ENCODE results near the gene PRELID1.

PRELID1 gene

DNA sequence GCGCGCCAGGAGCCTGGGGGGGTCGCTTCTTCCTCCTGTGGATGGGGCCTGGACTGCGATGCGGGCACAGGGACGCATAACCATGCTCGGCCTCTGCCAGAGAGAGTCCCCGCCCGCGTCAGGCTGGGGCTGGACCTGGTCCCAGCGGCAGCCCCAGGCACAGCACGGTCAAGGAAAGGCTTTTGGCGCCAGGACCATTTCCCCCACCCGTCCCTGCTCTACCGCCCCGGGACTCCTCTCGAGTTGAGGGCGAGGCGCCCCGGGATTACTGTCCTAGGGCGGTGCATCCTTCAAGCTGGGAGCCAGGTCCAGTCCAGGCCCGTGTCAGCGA lies 7.8 kb downstream of the PRELID1 start:
- H3K4me2 ChIP-seq (ENCODE audit: low read depth, low read length), result peak overlapping the region; percentile 98
- no peak for DNase-seq

DNA sequence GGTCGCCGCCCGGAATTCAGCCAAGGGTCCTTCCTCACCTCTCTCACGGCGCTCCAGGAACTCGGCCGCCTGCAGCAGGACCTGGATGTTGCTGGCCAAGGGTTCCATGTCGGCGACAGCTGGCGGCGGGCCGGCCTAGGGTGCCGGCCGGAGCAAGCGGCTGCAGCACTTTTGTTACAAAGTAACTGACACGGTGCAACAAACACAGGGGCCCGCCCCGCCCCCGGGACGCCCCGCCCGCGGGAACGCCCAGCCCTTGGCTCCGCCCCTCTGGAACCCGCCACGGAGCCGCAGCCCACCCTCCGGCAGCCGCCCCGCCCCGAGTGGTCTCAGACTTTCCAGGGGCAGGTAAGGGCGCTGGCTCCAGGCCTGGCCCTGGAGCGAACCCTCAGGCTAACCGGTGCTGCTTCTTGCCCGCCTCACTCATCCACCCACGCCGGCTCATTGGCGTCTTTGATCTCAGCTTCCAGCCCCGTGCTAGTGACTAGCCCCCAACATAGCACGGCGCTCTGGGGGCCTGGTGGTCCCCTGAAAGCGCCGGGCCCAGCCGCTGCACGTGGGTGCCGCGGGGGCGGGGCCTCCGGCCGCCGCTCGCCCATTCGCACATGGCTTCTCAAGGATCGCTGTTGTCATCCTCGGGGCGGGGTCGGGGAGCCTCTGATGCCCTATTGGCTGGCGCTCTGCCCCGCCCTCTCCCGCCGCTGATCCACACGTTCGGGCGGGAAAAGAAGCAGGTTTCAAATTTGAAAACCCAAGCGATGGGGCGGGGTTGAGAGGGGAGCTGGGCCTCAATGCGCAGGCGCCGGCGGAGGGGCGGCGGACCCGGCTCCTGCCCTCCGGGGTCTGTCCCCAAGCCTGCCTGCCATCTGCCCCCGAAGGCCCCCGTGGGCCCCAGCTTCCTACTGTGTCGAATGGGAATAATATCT lies 8.4 kb downstream of the PRELID1 start, which contains the start of gene MXD3:
TSS of gene MXD3 (minus strand) at position 176 of the 926 bp plus-strand sequence. CDS start at position 108, 68 bp downstream.
- peak within 1 kb of the TSS; percentile 98 for H3K4me2 ChIP-seq (ENCODE audit: low read depth, low read length)
- no peaks in the 10 kb centered on the region for H3K27me3 ChIP-seq (replicated peaks; ENCODE audit: insufficient read depth, low read length)
- peak within 1 kb of the TSS; percentile 93 for H3K27ac ChIP-seq (ENCODE audit: low read length)
- 0 out of 2 replicates have a peak within 1 kb of the TSS, but pooled peaks have one; percentile 44 for H2AFZ ChIP-seq (ENCODE audit: low read length)
- peak within 1 kb of the TSS; percentile 89 for H3K9ac ChIP-seq (ENCODE audit: low read length)
- no peaks in the 10 kb centered on the region for H3K36me3 ChIP-seq (replicated peaks; ENCODE audit: insufficient read depth, low read length)
- TF ChIP-seq EZH2 (optimal IDR thresholded peaks at IDR 0.05; ENCODE audit: low read depth, low read length) (no peak), EZH2phosphoT487 (IDR thresholded peaks at IDR 0.05; ENCODE audit: low read length) (no peak)
- TF ChIP-seq, protein P1, sequence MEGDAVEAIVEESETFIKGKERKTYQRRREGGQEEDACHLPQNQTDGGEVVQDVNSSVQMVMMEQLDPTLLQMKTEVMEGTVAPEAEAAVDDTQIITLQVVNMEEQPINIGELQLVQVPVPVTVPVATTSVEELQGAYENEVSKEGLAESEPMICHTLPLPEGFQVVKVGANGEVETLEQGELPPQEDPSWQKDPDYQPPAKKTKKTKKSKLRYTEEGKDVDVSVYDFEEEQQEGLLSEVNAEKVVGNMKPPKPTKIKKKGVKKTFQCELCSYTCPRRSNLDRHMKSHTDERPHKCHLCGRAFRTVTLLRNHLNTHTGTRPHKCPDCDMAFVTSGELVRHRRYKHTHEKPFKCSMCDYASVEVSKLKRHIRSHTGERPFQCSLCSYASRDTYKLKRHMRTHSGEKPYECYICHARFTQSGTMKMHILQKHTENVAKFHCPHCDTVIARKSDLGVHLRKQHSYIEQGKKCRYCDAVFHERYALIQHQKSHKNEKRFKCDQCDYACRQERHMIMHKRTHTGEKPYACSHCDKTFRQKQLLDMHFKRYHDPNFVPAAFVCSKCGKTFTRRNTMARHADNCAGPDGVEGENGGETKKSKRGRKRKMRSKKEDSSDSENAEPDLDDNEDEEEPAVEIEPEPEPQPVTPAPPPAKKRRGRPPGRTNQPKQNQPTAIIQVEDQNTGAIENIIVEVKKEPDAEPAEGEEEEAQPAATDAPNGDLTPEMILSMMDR (IDR thresholded peaks at IDR 0.05; ENCODE audit: low read length), result no peak
- peak; percentile 99 for DNase-seq
- peaks cover 46% of the 10 kb centered on the region for H3K79me2 ChIP-seq (ENCODE audit: low read length)
- no peaks in the 10 kb centered on the region for H3K9me3 ChIP-seq (replicated peaks; ENCODE audit: insufficient read depth, low read length)
- no peaks in the 10 kb centered on the region for H3K9me2 ChIP-seq (replicated peaks; ENCODE audit: insufficient read depth, low read length)
- H3K4me1 ChIP-seq (ENCODE audit: low read length), result peaks cover 18% of the 10 kb centered on the region
- H3K4me3 ChIP-seq (ENCODE audit: low read length), result peak within 1 kb of the TSS; percentile 99
- H3F3A ChIP-seq (ENCODE audit: insufficient read depth, low read length), result peaks cover 51% of the 10 kb centered on the region
- no peaks in the 10 kb centered on the region for H4K20me1 ChIP-seq (ENCODE audit: insufficient read depth, low read length)

More for the DNA sequence above, 7.8 kb downstream of the PRELID1 start:
- no peak for TF ChIP-seq EZH2 (optimal IDR thresholded peaks at IDR 0.05; ENCODE audit: low read depth, low read length)
- no peak for TF ChIP-seq EZH2phosphoT487 (IDR thresholded peaks at IDR 0.05; ENCODE audit: low read length)
- TF ChIP-seq, protein P1 (IDR thresholded peaks at IDR 0.05; ENCODE audit: low read length), result no peak
- Histone ChIP-seq H3K9ac (ENCODE audit: low read length) (peak overlapping the region; percentile 89), H2AFZ (ENCODE audit: low read length) (no peak overlapping the region), H3K27me3 (replicated peaks; ENCODE audit: insufficient read depth, low read length) (no peaks in the 10 kb centered on the region), H3K36me3 (replicated peaks; ENCODE audit: insufficient read depth, low read length) (no peaks in the 10 kb centered on the region), H3K9me2 (replicated peaks; ENCODE audit: insufficient read depth, low read length) (no peaks in the 10 kb centered on the region), H4K20me1 (ENCODE audit: insufficient read depth, low read length) (no peaks in the 10 kb centered on the region), H3K27ac (ENCODE audit: low read length) (peak overlapping the region; percentile 93; the same call in 1 of the 2 replicates), H3K4me1 (ENCODE audit: low read length) (peaks cover 18% of the 10 kb centered on the region), H3F3A (ENCODE audit: insufficient read depth, low read length) (peaks cover 56% of the 10 kb centered on the region), H3K4me3 (ENCODE audit: low read length) (peak overlapping the region; percentile 99), H3K9me3 (replicated peaks; ENCODE audit: insufficient read depth, low read length) (no peaks in the 10 kb centered on the region), H3K79me2 (ENCODE audit: low read length) (peaks cover 53% of the 10 kb centered on the region)

DNA sequence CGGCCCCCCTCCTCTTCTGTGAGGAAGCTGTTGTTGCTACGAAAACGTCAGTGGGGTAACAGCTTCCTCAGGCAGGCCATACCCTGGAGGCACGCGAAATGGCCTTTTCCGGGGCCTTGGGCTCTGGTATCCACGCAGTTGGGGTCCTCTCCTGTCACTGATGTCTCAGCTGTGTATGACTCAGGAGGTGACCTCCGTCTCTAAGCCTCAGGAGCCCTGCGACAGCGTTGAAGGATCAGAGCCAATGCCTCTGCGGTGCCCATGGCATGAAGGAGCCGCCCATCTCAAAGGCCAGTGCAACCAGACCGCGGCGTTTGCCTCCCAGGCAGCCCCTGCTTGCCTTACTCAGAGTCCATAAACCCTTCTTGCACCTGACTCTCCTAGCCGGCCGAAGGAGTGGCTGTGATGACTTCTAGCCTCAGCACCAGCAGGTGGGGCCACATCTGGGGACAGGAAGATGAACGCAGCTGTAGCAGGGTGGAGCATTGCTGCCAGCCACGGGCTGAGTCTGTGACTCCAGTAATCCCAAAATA lies 9.1 kb downstream of the PRELID1 start:
- H3K79me2 ChIP-seq (ENCODE audit: low read length), result peaks cover 39% of the 10 kb centered on the region
- H3K9me3 ChIP-seq (replicated peaks; ENCODE audit: insufficient read depth, low read length), result no peaks in the 10 kb centered on the region
- no peaks in the 10 kb centered on the region for H3K9me2 ChIP-seq (replicated peaks; ENCODE audit: insufficient read depth, low read length)
- H3K9ac ChIP-seq (ENCODE audit: low read length), result peak overlapping the region; percentile 89
- peak overlapping the region; percentile 93 for H3K27ac ChIP-seq (ENCODE audit: low read length)
- H3K4me2 ChIP-seq (ENCODE audit: low read depth, low read length), result peak overlapping the region; percentile 98
- H4K20me1 ChIP-seq (ENCODE audit: insufficient read depth, low read length), result no peaks in the 10 kb centered on the region
- H3K4me3 ChIP-seq (ENCODE audit: low read length), result peak overlapping the region; percentile 99
- peaks cover 18% of the 10 kb centered on the region for H3K4me1 ChIP-seq (ENCODE audit: low read length)
- no peaks in the 10 kb centered on the region for H3K36me3 ChIP-seq (replicated peaks; ENCODE audit: insufficient read depth, low read length)
- H3K27me3 ChIP-seq (replicated peaks; ENCODE audit: insufficient read depth, low read length), result no peaks in the 10 kb centered on the region
- peaks cover 46% of the 10 kb centered on the region for H3F3A ChIP-seq (ENCODE audit: insufficient read depth, low read length)
- peak; percentile 86 for DNase-seq
- TF ChIP-seq EZH2 (optimal IDR thresholded peaks at IDR 0.05; ENCODE audit: low read depth, low read length) (no peak), EZH2phosphoT487 (IDR thresholded peaks at IDR 0.05; ENCODE audit: low read length) (no peak)
- TF ChIP-seq, protein P1 (IDR thresholded peaks at IDR 0.05; ENCODE audit: low read length), result peak; percentile 41
- H2AFZ ChIP-seq (ENCODE audit: low read length), result no peak overlapping the region

Data from MM.1S (cell line).